ENCODE data around the gene WDR88. TPM values are rescaled to one million over a fixed set of nuclear protein-coding genes. Genes with fewer than 3 reads are reported as not detected.

Gene WDR88
- polyA plus RNA-seq, 3 donors = not detected

GRCh38 chr19:33206261-33207039 is 74.5 kb downstream of the WDR88 start:
- no peaks in the 10 kb centered on the region for H3K9me3 Mint-ChIP-seq
- H3K36me3 ChIP-seq (replicated peaks in 1 of 2; ENCODE audit: control insufficient read depth in 1 of 2, insufficient read depth in 2 of 2, low read length in 2 of 2) = peaks cover 47 to 61% of the 10 kb centered on the region in 2 donors
- 97% methylated on average over 33 of the region's 38 CpGs for WGBS (ENCODE audit: insufficient coverage)

DNA sequence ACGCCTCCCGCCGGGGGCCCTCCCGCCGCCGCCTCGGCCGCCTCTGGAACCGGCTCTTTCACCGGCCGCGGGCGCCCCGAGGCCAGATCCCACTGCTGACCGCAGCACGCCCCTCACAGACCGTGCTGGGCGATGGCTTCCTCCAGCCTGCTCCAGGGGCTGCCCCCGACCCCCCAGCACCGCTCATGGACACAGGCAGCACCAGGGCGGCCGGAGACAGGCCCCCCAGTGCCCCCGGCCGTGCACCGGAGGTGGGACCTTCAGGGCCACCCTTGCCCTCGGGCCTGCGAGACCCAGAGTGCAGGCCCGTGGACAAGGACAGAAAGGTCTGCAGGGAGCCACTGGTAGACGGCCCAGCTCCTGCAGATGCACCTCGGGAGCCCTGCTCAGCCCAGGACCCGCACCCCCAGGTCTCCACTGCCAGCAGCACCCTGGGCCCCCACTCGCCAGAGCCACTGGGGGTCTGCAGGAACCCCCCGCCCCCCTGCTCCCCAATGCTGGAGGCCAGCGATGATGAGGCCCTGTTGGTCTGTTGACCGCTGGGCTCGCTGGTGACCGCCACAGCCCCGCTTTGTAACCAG is 75.2 kb downstream of the WDR88 start:
- Histone ChIP-seq H3K27ac (ENCODE audit: low read depth in 1 of 2, low read length in 2 of 2) (no peak overlapping the region), H4K20me1 (ENCODE audit: insufficient read depth, low read length) (no peaks in the 10 kb centered on the region), H3K36me3 (replicated peaks in 1 of 2; ENCODE audit: control insufficient read depth in 1 of 2, insufficient read depth in 2 of 2, low read length in 2 of 2) (peaks cover 47 to 57% of the 10 kb centered on the region in 2 donors), H3K4me1 (ENCODE audit: control insufficient read depth in 1 of 2, insufficient read depth in 2 of 2, low read length in 2 of 2) (peaks cover 12 to 13% of the 10 kb centered on the region in 2 donors), H3K4me3 (replicated peaks in 1 of 3; ENCODE audit: low read depth in 2 of 3, low read length in 3 of 3) (no peak overlapping the region), H3K79me2 (ENCODE audit: insufficient read depth, low read length) (no peaks in the 10 kb centered on the region), H3K27me3 (ENCODE audit: control insufficient read depth in 2 of 2, insufficient read depth in 2 of 2, low read length in 2 of 2) (no peaks in the 10 kb centered on the region), H3K9me3 (replicated peaks in 1 of 2; ENCODE audit: control insufficient read depth in 1 of 2, insufficient read depth in 1 of 2, low read length in 2 of 2) (no peaks in the 10 kb centered on the region), H2AFZ (ENCODE audit: insufficient read depth, low read depth, low read length, poor library complexity, severe bottlenecking) (no peak overlapping the region), H3K9ac (ENCODE audit: insufficient read depth, low read length, poor library complexity, severe bottlenecking) (no peak overlapping the region), H3K4me2 (replicated peaks; ENCODE audit: extremely low read depth, low read length, poor library complexity, severe bottlenecking) (no peak overlapping the region)
- H3K36me3 Mint-ChIP-seq = peaks cover 24 to 50% of the 10 kb centered on the region in 2 donors
- 94% methylated on average over 34 of the region's 38 CpGs for WGBS (ENCODE audit: insufficient coverage)
- intact Hi-C loops (cut with micrococcal nuclease) = no loop called here
- TF ChIP-seq, protein P1, sequence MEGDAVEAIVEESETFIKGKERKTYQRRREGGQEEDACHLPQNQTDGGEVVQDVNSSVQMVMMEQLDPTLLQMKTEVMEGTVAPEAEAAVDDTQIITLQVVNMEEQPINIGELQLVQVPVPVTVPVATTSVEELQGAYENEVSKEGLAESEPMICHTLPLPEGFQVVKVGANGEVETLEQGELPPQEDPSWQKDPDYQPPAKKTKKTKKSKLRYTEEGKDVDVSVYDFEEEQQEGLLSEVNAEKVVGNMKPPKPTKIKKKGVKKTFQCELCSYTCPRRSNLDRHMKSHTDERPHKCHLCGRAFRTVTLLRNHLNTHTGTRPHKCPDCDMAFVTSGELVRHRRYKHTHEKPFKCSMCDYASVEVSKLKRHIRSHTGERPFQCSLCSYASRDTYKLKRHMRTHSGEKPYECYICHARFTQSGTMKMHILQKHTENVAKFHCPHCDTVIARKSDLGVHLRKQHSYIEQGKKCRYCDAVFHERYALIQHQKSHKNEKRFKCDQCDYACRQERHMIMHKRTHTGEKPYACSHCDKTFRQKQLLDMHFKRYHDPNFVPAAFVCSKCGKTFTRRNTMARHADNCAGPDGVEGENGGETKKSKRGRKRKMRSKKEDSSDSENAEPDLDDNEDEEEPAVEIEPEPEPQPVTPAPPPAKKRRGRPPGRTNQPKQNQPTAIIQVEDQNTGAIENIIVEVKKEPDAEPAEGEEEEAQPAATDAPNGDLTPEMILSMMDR (IDR thresholded peaks at IDR 0.05) = no peak
- no peak overlapping the region for H3K4me3 Mint-ChIP-seq
- no peaks in the 10 kb centered on the region for H3K27me3 Mint-ChIP-seq (ENCODE audit: low read depth in 3 of 3)
- H3K9me3 Mint-ChIP-seq = no peaks in the 10 kb centered on the region
- no peak for DNase-seq
- peaks cover 10% of the 10 kb centered on the region for H3K4me1 Mint-ChIP-seq
- H3K27ac Mint-ChIP-seq = no peak overlapping the region

More at GRCh38 chr19:33206261-33207039, 74.5 kb downstream of the WDR88 start:
- no peaks in the 10 kb centered on the region for H3K9me3 ChIP-seq (replicated peaks in 1 of 2; ENCODE audit: control insufficient read depth in 1 of 2, insufficient read depth in 1 of 2, low read length in 2 of 2)
- no peaks in the 10 kb centered on the region for H3K27me3 Mint-ChIP-seq (ENCODE audit: low read depth in 3 of 3)
- H3K4me3 Mint-ChIP-seq = no peak overlapping the region
- peaks cover 6% of the 10 kb centered on the region for H3K79me2 ChIP-seq (ENCODE audit: insufficient read depth, low read length)
- TF ChIP-seq, protein P1 (IDR thresholded peaks at IDR 0.05) = no peak
- H3K9ac ChIP-seq (ENCODE audit: insufficient read depth, low read length, poor library complexity, severe bottlenecking) = no peak overlapping the region
- H3K27ac Mint-ChIP-seq = no peak overlapping the region
- H3K27ac ChIP-seq (ENCODE audit: low read depth in 1 of 2, low read length in 2 of 2) = no peak overlapping the region
- peaks cover 10% of the 10 kb centered on the region for H3K4me1 Mint-ChIP-seq
- H3K27me3 ChIP-seq (ENCODE audit: control insufficient read depth in 2 of 2, insufficient read depth in 2 of 2, low read length in 2 of 2) = no peaks in the 10 kb centered on the region
- DNase-seq = no peak
- H3K4me1 ChIP-seq (ENCODE audit: control insufficient read depth in 1 of 2, insufficient read depth in 2 of 2, low read length in 2 of 2) = peaks cover 12 to 13% of the 10 kb centered on the region in 2 donors
- no peak overlapping the region for H3K4me3 ChIP-seq (replicated peaks in 1 of 3; ENCODE audit: low read depth in 2 of 3, low read length in 3 of 3)
- peaks cover 24 to 57% of the 10 kb centered on the region in 2 donors for H3K36me3 Mint-ChIP-seq
- H4K20me1 ChIP-seq (ENCODE audit: insufficient read depth, low read length) = peaks cover 4% of the 10 kb centered on the region
- intact Hi-C loops (cut with micrococcal nuclease) = no loop called here
- no peak overlapping the region for H2AFZ ChIP-seq (ENCODE audit: insufficient read depth, low read depth, low read length, poor library complexity, severe bottlenecking)
- H3K4me2 ChIP-seq (replicated peaks; ENCODE audit: extremely low read depth, low read length, poor library complexity, severe bottlenecking) = no peak overlapping the region
